H1 (cell line): ENCODE measurements around the gene NLRP10. TPM values are rescaled to one million over a fixed set of nuclear protein-coding genes. Genes with fewer than 3 reads are reported as not detected.

Source experiments
- BCL11A ChIP-seq, 2 experiments: IDR thresholded peaks; one replicate each; pipeline ENCODE4 v1.6.1; 2011; ENCODE audit warnings: low read depth in 2 of 2, low read length in 2 of 2, mild to moderate bottlenecking in 2 of 2
- CHD7 ChIP-seq: fragments of 300-600 bp; sonication (generic); IDR thresholded peaks from 2 replicates; pipeline ENCODE4 v1.7.1; 2012; ENCODE audit warnings: low read length, moderate library complexity, mild to moderate bottlenecking, inconsistent platforms; ENCODE audit not compliant: insufficient replicate concordance
- ZNF274 ChIP-seq: IDR thresholded peaks from 2 replicates; pipeline ENCODE4 v1.7.0; 2012; ENCODE audit warnings: low read length, borderline replicate concordance; ENCODE audit errors: extremely low read depth
- polyA plus RNA-seq, 7 experiments: library from polyadenylated mRNA; depleted of rRNA in 3 of 7; stranded (reverse) in 5 of 7; unstranded in 2 of 7; fragments of >200 nt in 5 of 7; fragments of 200-250 nt in 2 of 7; gene quantifications; 1 replicate in 5 of 7; 2 replicates in 1 of 7; 4 replicates in 1 of 7; pipeline versions ENCODE4 v1.2.1 to v1.2.3, GENCODE V29; 2011 to 2013; ENCODE audit warnings: missing spikeins in 2 of 7, mixed read lengths in 2 of 7
- total RNA-seq: library from RNA; stranded (reverse); fragmentation: NEBNext Ultra II Directional; extraction: Animal tissue kit (Norgen Biotek cat#: 25700); gene quantifications from 2 replicates; pipeline ENCODE4 v1.2.1, GENCODE V29; 2021

Gene NLRP10
- total and polyA plus RNA-seq, 2 of the 8 experiments (the other 6 are each of a cell fraction or from before 2014, with no cell fraction given) = 0.71 TPM; not detected in 1

- TF ChIP-seq CHD7 = no peak
- TF ChIP-seq BCL11A (IDR thresholded peaks at IDR 0.05; ENCODE audit: low read depth in 2 of 2, low read length in 2 of 2) = no peak
- no peak for TF ChIP-seq ZNF274
Measured at GRCh38 chr11:7941608-7942007, 23.6 kb downstream of the NLRP10 start, which contains the start of gene OR10A3 (continued).
